SK-N-SH (cell line): ENCODE results near the gene C12orf43. TPM values are rescaled to one million over a fixed set of nuclear protein-coding genes. Genes with fewer than 3 reads are reported as not detected.

Source experiments
- CTCF ChIA-PET: fragments of 300-600, 350-600 bp; formaldehyde crosslinking; extraction: SDS; loops from one replicate; lab custom pipeline; 2021; lab: Yijun Ruan, JAX
- POLR2A ChIA-PET: fragments of 350-600 bp; sonication (Branson Sonifier 250); formaldehyde crosslinking; extraction: SDS; loops from one replicate; lab custom pipeline; 2020; ENCODE audit warnings: antibody characterized with exemption, inconsistent platforms; lab: Yijun Ruan, JAX
- DNase-seq: peaks from one replicate; pipeline ENCODE4 v3.0.0; 2012
- H2AFZ ChIP-seq: fragments of 200-600 bp; sonication (generic); 2 replicates; pipeline ENCODE4 v1.8.1; 2016; ENCODE audit warnings: antibody characterized with exemption, mild to moderate bottlenecking, low read depth
- H3F3A ChIP-seq: fragments of 200-600 bp; sonication (generic); replicated peaks from 2 replicates; pipeline ENCODE3; 2016; ENCODE audit warnings: antibody characterized with exemption, mild to moderate bottlenecking; ENCODE audit not compliant: insufficient read depth
- H3K27ac ChIP-seq, 2 experiments: fragments of 200-500 bp in 1 of 2; fragments of 200-600 bp in 1 of 2; sonication (Bioruptor generic) in 1 of 2; sonication (generic), shearing (Covaris generic) in 1 of 2; 2 replicates each; pipeline versions ENCODE4 v1.5.1 to v1.6.1; 2014 to 2016; ENCODE audit warnings: low read depth in 2 of 2, inconsistent platforms in 1 of 2, low read length in 1 of 2, mild to moderate bottlenecking in 1 of 2, mixed read lengths in 1 of 2
- H3K27me3 ChIP-seq: fragments of 200-600 bp; sonication (generic), shearing (Covaris generic); 2 replicates; pipeline ENCODE4 v1.6.1; 2016; ENCODE audit warnings: mixed run types; ENCODE audit not compliant: insufficient read depth
- H3K36me3 ChIP-seq, 2 experiments: fragments of 200-500 bp in 1 of 2; fragments of 200-600 bp in 1 of 2; sonication (Bioruptor generic) in 1 of 2; sonication (generic) in 1 of 2; replicated peaks in 1 of 2; 2 replicates each; pipeline versions ENCODE3 to v1.5.1; 2014 to 2016; ENCODE audit warnings: low read length in 1 of 2, mild to moderate bottlenecking in 1 of 2; ENCODE audit not compliant: insufficient read depth in 2 of 2, control insufficient read depth in 1 of 2
- H3K4me1 ChIP-seq, 2 experiments: fragments of 200-500 bp in 1 of 2; fragments of 200-600 bp in 1 of 2; sonication (Bioruptor generic) in 1 of 2; sonication (generic), shearing (Covaris generic) in 1 of 2; 2 replicates each; pipeline versions ENCODE4 v1.5.1 to v1.6.1; 2014 to 2016; ENCODE audit warnings: low read depth in 1 of 2, low read length in 1 of 2, mixed run types in 1 of 2; ENCODE audit not compliant: insufficient read depth in 2 of 2, control insufficient read depth in 1 of 2
- H3K4me2 ChIP-seq: fragments of 200-600 bp; sonication (generic), shearing (Covaris generic); 2 replicates; pipeline ENCODE4 v1.6.1; 2017; ENCODE audit warnings: mixed run types
- H3K4me3 ChIP-seq, 2 experiments: fragments of 200-500 bp in 1 of 2; fragments of 200-600 bp in 1 of 2; sonication (Bioruptor generic) in 1 of 2; sonication (generic), shearing (Covaris generic) in 1 of 2; 2 replicates each; pipeline versions ENCODE4 v1.5.1 to v1.8.1; 2014 to 2016; ENCODE audit warnings: low read depth in 2 of 2, inconsistent platforms in 1 of 2, low read length in 1 of 2, mild to moderate bottlenecking in 1 of 2, mixed read lengths in 1 of 2, moderate library complexity in 1 of 2
- H3K79me2 ChIP-seq: fragments of 200-600 bp; sonication (generic); 2 replicates; pipeline ENCODE4 v1.8.1; 2017; ENCODE audit warnings: mild to moderate bottlenecking; ENCODE audit not compliant: insufficient read depth
- H3K9ac ChIP-seq: fragments of 200-600 bp; sonication (generic); 2 replicates; pipeline ENCODE4 v1.6.1; 2017; ENCODE audit warnings: mixed run types
- H3K9me2 ChIP-seq: fragments of 200-600 bp; sonication (generic); 2 replicates; pipeline ENCODE4 v1.6.1; 2017; ENCODE audit warnings: mixed run types
- H3K9me3 ChIP-seq: fragments of 200-600 bp; sonication (generic); 2 replicates; pipeline ENCODE4 v1.6.1; 2017; ENCODE audit warnings: mixed run types, mild to moderate bottlenecking, moderate library complexity
- H4K20me1 ChIP-seq: fragments of 200-600 bp; sonication (generic); 2 replicates; pipeline ENCODE4 v1.6.1; 2017; ENCODE audit warnings: mild to moderate bottlenecking, mixed run types; ENCODE audit not compliant: insufficient read depth
- ELF1 ChIP-seq: IDR thresholded peaks from 2 replicates; pipeline ENCODE4 v1.4.0; 2012
- EP300 ChIP-seq, 2 experiments: IDR thresholded peaks; 2 replicates each; pipeline versions ENCODE4 v1.4.0 to v1.6.1; 2012; ENCODE audit warnings: borderline replicate concordance in 1 of 2, low read depth in 1 of 2, low read length in 1 of 2
- FOXJ3 ChIP-seq: sonication (generic); formaldehyde crosslinking; IDR thresholded peaks from 2 replicates; pipeline ENCODE4 v1.5.1; 2020; ENCODE audit warnings: mild to moderate bottlenecking, missing genetic modification reagents
- FOXM1 ChIP-seq: IDR thresholded peaks from 2 replicates; pipeline ENCODE4 v1.4.0; 2012; ENCODE audit warnings: low read depth, mild to moderate bottlenecking
- GABPA ChIP-seq: IDR thresholded peaks from 2 replicates; pipeline ENCODE4 v1.4.0; 2012; ENCODE audit warnings: low read depth, mild to moderate bottlenecking
- GATA2 ChIP-seq: sonication (generic); formaldehyde crosslinking; IDR thresholded peaks from 2 replicates; pipeline ENCODE4 v1.5.0; 2020; ENCODE audit warnings: mild to moderate bottlenecking, missing genetic modification reagents
- IRF3 ChIP-seq: fragments of 150-350 bp; IDR thresholded peaks from 2 replicates; pipeline ENCODE4 v1.6.1; 2016; ENCODE audit warnings: mild to moderate bottlenecking, low read depth, low read length
- MAX ChIP-seq: IDR thresholded peaks from 2 replicates; pipeline ENCODE4 v1.4.0; 2012; ENCODE audit warnings: low read depth
- MXI1 ChIP-seq: IDR thresholded peaks from 2 replicates; pipeline ENCODE4 v1.6.1; 2012; ENCODE audit warnings: mild to moderate bottlenecking, low read depth, low read length, improper control_type of control experiment
- NFIC ChIP-seq: IDR thresholded peaks from 2 replicates; pipeline ENCODE4 v1.4.0; 2012; ENCODE audit warnings: borderline replicate concordance
- NRF1 ChIP-seq: IDR thresholded peaks from 2 replicates; pipeline ENCODE4 v1.6.1; 2012; ENCODE audit warnings: low read depth, mild to moderate bottlenecking, low read length
- PBX3 ChIP-seq: IDR thresholded peaks from 2 replicates; pipeline ENCODE4; 2012
- RCOR1 ChIP-seq: fragments of 150-350 bp; IDR thresholded peaks from 2 replicates; pipeline ENCODE4 v1.6.1; 2017; ENCODE audit warnings: antibody characterized with exemption, low read length
- RFX5 ChIP-seq: IDR thresholded peaks from 2 replicates; pipeline ENCODE4 v1.6.1; 2012; ENCODE audit warnings: mild to moderate bottlenecking, improper control_type of control experiment, low read length
- RXRA ChIP-seq: IDR thresholded peaks from 2 replicates; pipeline ENCODE4 v1.4.0; 2012; ENCODE audit warnings: low read depth, mild to moderate bottlenecking, borderline replicate concordance
- YY1 ChIP-seq: IDR thresholded peaks from 2 replicates; pipeline ENCODE4 v1.4.0; 2012; ENCODE audit warnings: low read depth, mild to moderate bottlenecking
- WGBS: methylation state at CpG from one replicate; pipeline ENCODE4 v1.1.6; 2017; ENCODE audit warnings: low lambda C conversion rate; 5-methylcytosine and 5-hydroxymethylcytosine counted together
- polyA plus RNA-seq, 3 experiments: library from polyadenylated mRNA; depleted of rRNA; stranded (reverse); fragments of >200 nt; gene quantifications; 2 replicates each; pipeline ENCODE4 v1.2.3, GENCODE V29; 2012
- TF ChIP-seq, protein P1 (sequence below): IDR thresholded peaks from 2 replicates; pipeline ENCODE4 v1.4.0; 2012; ENCODE audit warnings: low read depth, borderline replicate concordance
- TF ChIP-seq, protein P2 (sequence below): fragments of 150-350 bp; IDR thresholded peaks from 2 replicates; pipeline ENCODE4 v1.6.1; 2017; ENCODE audit warnings: antibody characterized with exemption, low read length, low read depth, borderline replicate concordance

The C12orf43 gene
- polyA plus RNA-seq, 1 of the 3 experiments (the other 2 are of a cell fraction): 13.9 TPM

DNA sequence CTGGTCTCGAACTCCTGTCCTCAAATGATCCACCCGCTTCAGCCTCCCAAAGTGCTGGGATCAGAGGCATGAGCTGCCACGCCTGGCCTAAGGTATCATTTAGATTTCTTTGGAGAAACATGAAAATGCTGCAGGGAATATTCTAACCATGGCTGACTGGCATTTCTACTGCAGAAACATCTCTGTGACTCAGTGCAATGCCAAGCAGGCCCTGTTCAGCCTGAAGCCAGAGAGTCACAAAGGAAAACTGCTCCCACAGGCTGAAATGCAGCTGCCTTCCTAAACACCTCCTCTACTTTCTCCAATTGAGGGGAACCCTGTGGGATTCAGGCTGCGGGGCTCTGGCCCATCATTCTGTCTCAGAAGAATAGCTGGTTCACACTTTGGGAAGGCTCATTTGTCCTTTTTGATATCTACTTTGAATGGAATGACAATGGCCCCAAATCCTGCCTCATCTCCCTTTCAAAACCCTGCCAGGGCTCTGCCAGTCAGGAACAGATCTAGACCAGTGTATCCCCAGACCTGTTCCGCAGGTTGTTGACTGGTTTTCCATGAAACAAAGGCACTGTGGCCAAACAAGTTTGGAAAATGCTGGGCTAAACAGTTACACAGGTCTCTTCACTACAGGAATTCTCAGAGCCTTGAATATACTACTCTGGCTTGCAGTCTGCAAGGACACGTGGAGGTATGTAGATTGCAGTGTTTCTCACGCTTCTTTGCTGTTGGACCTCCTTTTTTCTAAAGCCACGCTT is 7.8 kb downstream of the C12orf43 start:
- Histone ChIP-seq H3K27me3 (no peaks in the 10 kb centered on the region), H3F3A (peaks cover 3% of the 10 kb centered on the region), H3K79me2 (no peaks in the 10 kb centered on the region), H3K4me2 (no peak overlapping the region), H3K36me3 (peaks cover 24 to 35% of the 10 kb centered on the region in 2 experiments), H4K20me1 (no peaks in the 10 kb centered on the region), H3K4me3 (no peak overlapping the region), H3K9me2 (no peaks in the 10 kb centered on the region), H3K9ac (no peak overlapping the region), H3K4me1 (no peaks in the 10 kb centered on the region), H3K27ac (no peak overlapping the region), H2AFZ (no peak overlapping the region), H3K9me3 (no peaks in the 10 kb centered on the region)
- WGBS: 98% methylated on average over 8 of the region's 8 CpGs
- DNase-seq: no peak
- TF ChIP-seq GABPA (no peak), IRF3 (no peak), FOXM1 (no peak), FOXJ3 (CRISPR knock-in tag) (no peak), ELF1 (no peak), PBX3 (no peak), GATA2 (CRISPR knock-in tag) (no peak), RCOR1 (no peak), RFX5 (no peak), MXI1 (no peak), MAX (no peak), YY1 (no peak), RXRA (no peak), NFIC (no peak), NRF1 (no peak), EP300 (IDR thresholded peaks at IDR 0.05; ENCODE audit: borderline replicate concordance in 1 of 2, low read depth in 1 of 2, low read length in 1 of 2) (no peak)
- TF ChIP-seq, protein P1, sequence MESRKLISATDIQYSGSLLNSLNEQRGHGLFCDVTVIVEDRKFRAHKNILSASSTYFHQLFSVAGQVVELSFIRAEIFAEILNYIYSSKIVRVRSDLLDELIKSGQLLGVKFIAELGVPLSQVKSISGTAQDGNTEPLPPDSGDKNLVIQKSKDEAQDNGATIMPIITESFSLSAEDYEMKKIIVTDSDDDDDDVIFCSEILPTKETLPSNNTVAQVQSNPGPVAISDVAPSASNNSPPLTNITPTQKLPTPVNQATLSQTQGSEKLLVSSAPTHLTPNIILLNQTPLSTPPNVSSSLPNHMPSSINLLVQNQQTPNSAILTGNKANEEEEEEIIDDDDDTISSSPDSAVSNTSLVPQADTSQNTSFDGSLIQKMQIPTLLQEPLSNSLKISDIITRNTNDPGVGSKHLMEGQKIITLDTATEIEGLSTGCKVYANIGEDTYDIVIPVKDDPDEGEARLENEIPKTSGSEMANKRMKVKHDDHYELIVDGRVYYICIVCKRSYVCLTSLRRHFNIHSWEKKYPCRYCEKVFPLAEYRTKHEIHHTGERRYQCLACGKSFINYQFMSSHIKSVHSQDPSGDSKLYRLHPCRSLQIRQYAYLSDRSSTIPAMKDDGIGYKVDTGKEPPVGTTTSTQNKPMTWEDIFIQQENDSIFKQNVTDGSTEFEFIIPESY: no peak
- TF ChIP-seq, protein P2, sequence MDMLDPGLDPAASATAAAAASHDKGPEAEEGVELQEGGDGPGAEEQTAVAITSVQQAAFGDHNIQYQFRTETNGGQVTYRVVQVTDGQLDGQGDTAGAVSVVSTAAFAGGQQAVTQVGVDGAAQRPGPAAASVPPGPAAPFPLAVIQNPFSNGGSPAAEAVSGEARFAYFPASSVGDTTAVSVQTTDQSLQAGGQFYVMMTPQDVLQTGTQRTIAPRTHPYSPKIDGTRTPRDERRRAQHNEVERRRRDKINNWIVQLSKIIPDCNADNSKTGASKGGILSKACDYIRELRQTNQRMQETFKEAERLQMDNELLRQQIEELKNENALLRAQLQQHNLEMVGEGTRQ: no peak
- POLR2A ChIA-PET: no interaction called here
- CTCF ChIA-PET: no interaction called here
